HG03432 (cell line): Measurements from ENCODE around the gene NATD1.

Source experiments
- ATAC-seq: cut with Tn5 transposase; IDR thresholded peaks from one replicate; pipeline ENCODE4 v1.9.1; 2021; ENCODE audit warnings: mild to moderate bottlenecking, moderate library complexity; ENCODE audit not compliant: unreplicated experiment

The NATD1 gene

DNA sequence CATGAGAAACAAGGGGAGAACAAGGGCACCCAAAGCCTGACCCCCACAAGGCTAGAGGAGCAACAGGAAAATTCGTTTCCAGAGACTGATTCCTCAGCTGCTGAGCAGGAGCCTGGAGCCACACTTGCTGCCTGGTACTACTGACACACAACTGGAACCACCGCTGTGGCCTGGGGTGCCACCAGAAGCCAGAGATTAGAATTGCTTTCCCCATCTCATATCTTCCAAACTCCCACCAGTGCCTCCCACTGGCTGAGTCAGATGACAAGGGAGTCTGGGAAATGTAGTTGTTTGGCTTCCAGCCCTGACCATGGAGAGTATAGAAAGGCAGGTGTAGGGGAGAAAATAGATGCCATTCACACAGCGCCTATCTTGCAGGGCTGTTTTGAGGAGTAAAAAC is 35.1 kb downstream of the NATD1 start:
- ATAC-seq: no peak

DNA sequence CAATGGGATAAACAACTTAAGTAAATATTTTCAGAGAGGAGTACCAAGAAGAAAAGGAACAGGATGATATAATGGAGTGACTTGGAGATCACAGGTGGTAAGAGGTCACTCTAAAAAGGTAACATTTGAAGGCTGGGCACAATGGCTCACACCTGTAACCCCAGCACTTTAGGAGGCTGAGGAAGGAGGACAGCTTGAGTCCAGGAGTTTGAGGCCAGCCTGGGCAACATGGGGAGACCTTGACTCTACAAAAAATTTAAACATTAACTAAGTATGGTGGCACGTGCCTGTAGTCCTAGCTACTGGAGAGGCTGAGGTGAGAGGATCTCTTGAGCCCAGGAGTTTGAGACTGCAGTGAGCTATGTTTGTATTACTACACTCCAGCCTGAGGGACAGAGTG is 35.9 kb downstream of the NATD1 start:
- ATAC-seq: no peak

DNA sequence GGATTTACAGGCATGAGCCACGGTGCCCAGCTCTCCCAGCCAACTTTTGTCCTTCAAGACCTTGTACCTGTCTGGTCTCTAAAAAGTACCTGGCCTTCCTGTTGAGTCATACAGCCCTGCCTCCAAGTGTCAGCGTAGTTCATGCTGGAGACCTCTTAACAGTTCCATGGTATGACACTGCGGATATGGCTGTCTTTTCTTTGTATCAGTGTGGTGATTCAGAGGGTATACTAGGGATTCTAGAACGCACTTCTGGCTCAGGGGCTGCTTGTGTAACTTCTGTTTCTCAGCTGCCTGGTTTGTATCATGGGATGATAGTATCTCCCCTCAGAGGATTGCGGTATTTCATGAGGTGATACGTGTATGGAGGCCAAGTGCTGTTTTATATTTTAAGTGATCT is 37.3 kb downstream of the NATD1 start:
- ATAC-seq: no peak

DNA sequence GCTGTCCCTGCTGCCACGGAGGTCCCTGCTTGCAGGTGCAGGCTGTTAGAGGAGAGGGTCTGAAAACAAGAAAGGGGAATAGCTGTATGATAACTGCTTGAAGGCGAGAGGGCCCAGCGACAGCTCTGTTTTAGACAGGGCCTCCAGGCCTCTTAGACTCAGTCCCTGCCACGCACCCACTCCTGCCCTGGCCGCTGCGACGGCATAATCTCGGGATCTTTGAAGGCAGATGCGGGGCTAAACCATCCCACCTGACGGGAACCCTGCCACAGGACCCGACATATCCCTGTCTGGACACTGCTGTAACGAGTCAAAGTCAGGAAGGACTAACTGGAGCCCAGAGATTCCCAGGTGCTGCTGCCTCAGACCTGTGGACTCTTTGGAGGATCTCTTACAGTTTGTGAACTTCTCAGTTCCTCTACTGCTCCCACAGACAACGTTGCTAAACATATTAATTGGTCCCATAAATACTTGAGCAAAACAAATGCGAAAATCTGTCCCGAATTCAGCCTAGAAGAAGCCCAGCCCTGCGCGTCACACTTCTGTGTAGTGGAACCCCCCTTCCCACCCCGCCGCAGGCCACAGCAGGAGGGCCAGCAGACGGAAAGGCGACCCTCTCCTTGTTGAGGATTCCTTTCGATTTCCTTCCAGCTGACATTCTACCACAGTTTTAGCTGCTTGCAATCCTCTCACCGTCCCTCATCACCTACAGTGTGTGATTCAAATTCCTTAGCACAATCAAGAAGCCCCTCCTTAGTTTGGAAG is 38.3 kb downstream of the NATD1 start:
- ATAC-seq: peak; percentile 8

DNA sequence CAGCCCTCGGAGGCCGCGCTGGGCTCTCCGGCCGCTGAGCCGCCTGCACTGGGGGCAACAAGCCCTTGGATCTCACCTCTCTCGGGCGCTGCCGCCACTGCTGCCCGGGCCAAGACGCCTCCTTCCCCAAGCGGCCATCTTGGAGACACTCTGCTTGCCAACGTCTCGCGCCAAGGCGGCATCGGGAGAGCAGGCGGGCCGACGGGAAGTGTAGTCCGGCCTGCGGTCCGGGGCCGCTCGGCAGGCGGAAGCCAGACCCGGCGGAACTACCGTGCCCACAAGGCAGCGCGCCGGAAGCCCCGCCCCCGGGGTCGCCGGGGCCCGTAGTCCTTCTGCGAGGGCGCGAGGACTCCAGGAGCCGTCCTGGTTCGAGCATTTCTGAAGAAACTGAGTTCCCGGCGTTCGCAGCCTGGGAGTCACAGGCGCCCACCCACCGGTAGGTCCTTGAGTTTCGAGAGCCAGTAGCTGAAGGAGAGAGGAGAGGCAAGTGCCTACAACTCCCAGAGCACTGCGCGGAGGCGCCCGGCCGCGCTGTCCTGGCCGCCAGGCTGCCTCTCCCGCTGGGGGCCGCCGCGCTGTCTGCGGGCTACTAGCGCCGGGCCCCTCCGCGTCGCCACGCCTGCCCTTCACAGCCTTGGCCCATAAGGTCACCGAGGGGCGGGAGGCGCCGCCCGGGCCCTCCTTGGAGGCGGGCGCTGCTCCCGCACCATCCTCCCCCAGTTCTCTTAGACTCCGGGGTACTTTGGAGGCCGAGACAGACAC is 39.0 kb downstream of the NATD1 start, which contains the start of gene TMEM11:
TSS of gene TMEM11 (minus strand) at position 147 of the 762 bp plus-strand sequence. CDS start at position 138, 9 bp downstream.
- peak; percentile 91 for ATAC-seq

DNA sequence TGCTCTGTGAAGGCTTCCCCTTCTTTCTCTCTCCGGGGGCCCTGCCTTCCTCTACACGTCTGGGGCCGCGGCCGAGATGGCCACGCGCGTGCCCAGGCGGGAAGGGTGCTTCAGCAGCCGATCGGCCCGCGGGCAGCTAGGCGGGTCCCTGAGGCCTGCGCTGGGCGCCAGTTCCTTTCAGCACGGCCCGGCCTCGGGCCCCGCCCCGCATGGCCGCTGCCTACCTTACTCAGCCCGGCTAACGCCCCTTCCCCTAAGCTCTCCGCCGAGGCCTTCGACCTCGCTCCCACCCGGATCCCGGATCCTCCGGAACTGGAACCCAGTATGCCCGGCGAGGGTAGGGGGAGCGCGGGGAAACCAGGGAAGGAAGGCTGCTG is 39.6 kb downstream of the NATD1 start:
- ATAC-seq: peak; percentile 17

DNA sequence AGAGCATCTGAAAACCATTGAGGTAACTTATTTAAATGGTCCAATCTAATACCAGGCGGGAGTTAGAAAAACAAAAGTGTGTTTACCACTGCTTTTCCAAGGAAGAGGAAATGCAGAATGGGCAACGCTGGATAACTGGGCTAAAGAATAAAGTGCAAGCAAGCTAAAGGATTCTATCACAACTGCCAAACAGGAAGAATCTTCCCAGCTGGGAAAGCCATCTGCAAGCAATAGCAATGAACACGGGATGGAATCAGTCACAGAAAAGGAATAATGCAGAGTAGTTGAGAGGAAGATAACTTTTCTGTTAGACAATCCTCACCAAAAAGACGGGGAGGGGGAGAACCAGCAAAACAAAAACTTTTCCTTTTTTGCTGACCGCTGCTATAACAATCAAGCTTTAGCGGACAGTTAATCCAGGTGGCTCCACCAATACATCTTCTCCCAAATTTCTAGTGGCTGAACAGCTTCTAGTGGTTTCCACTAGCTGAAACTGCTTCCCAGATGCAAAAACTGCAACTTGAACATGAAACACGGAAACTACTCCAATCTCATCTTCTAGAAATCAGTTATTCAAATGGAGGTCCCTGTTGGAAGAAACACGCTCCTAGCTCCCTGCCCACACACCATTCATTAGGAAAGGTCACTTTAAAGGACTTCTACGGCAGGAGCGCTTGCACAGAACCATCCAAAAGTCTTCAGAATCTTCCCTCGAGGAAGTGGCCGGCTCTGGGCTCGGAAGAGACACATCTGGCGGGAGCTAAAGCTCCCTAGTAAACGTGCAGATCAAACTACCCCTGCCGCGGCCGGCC is 40.2 kb downstream of the NATD1 start:
- ATAC-seq: no peak

DNA sequence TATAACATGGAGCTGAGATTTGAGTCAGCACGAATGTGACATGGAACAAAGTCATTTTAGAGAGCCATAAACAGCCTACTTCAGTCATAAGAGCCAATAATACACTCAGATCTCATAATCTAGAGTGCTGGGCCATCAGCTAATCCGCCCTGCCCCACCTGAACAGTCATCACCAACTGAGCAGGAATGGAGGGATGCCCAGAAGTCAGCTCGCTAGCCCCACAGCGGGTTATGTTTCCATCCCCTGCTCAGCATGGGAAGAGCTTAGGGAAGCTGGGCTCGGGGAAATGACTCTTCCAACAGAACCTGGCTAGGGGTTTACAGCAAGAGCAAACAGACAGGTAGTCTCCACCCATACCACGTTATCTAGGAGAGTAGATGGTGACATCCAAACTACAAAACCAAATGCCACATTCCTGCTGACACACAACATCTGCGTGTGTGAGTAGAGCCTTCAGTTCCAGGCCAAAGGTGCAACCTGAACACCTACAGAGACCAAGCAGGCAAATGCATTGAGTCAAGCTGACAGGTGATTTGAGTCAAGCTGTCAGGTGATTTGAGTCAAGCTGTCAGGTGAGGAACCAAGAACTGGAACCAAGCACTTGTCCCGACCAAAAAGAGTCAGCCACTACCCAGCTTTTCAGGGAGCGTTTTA is 41.3 kb downstream of the NATD1 start:
- ATAC-seq: no peak

DNA sequence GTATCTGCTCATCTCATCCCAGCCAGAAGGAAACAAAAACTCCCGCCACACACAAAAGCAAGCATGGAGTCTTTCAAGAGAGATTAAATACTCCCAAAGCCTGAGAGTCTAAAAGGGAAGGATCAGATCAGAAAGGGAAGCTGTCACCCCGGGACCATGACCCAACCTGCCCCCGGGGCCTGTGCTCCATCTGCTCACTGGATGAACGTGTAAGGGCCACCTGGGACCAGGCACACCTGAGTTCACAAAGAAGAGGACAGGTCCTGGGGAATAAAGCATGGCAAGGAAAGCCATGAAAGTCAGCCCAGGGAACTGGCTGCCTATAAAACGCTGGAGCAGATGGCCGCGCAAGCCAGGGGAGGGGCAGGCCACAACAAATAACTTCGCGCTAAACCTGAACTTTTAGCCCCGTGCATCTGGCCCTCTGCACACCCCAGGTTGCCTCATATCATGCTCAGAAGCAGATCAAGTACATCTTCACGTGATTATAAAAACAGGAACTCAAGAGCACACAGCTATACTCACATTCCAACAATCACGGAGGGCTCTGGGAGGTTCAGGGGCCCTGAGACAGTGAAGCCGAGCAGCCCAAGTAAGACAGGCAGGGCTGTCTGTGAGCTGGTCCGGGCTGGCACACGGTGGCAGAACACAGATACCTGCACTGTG is 42.7 kb downstream of the NATD1 start:
- ATAC-seq: no peak

DNA sequence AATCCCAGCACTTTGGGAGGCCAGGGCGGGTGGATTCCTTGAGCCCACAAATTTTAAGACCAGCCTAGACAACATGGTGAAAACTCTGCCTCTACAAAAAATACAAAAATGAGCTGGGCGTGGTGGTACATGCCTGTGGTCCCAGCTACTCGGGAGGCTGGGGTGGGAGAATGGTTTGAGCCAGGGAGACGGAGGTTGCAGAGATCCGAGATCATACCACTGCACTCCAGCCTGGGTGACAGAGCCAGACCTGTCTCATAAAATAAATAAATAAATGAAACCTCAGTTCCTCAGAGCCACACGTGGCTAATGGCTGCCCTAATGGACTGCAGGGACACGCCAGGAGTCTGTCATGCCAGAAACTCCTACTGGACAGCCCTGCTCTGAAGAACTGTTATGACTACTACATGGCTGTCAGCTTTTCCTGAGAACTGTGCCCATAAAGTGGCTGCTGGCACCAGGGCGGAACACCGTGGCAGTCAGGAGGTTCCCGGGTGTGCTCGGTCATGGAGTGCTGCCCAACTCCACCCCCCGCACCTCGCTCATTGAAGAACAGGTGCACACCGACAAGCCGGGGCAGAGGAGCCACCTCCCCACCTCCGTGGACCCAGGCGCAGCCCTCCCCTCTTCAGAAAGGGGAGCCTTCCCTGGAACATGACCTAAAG is 43.6 kb downstream of the NATD1 start:
- no peak for ATAC-seq

DNA sequence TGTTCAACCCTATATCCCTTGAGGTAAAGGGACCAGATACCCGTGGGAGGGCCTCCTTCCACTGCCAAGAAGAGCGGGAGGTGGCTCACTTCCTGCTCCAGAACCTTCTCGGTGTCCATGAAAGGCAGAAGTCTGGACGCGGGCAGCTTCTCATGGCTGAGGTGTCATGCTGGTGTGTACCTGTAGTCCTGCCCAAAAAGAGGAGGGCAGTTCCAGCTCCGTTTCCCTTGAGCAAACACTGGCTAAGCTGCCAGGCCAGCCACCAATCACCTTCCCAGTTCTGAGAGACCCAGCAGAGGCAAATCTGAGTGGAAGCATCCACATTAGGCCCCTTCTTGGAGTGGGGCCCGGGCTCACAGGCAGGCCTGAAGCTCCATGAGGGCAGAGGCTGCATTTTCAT is 44.9 kb downstream of the NATD1 start:
- ATAC-seq: no peak

DNA sequence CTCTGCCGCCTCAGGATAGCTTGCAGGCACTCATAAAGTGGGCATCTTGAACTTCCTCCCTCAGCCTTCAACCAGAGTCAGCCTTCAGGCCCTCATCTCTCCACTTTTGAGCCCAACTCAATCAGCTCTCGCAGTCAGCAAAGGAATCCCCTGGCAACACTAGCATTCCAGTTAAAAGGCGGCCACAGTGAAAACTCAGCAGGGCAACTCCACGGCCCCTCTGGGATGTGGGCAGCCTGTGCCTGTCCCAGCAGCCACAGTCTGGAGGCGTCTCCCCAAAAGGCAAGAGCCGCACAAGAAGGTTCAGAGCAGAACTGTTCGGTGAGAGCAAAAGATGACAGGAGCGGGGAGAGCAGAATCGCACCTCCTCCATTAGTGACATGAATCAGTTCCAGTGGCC is 48.3 kb downstream of the NATD1 start:
- no peak for ATAC-seq

DNA sequence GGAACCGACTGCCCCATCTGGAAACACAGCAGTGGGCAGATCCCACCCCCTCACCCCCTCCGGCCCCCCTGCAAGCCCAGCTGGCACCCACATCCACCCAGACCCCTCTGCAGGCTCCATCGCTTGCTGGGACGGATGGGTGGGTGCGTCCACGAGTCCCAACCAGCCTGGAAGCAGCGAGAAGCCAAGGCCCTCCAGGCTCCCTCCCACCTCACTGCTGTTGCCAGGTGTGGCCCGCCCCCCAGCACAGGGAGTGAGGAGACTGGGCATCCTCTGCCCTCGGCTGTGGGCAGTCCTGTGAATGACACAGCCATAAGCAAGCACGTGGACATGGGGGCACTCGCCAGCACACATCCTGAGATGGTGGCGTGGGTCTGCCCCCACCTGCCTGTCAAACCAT is 50.7 kb downstream of the NATD1 start:
- no peak for ATAC-seq

DNA sequence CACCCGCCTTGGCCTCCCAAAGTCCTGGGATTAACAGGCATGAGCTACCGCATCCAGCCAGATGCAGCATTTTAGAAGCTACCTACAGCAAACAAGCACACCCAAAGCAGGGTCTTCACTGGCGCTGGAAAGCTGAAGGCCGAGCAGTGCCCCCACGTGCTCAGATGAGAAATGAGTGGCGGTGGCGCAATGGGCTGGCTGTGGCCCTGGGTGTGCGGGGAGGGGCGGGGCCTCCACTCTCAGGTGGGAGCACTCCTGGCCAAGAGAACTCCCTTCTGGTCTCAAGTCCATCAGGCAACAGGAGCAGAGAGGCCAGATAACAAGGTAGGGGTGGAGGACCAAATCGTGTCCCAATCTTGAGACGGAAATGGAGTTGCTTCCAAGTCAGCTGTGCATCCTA is 51.3 kb downstream of the NATD1 start:
- no peak for ATAC-seq

DNA sequence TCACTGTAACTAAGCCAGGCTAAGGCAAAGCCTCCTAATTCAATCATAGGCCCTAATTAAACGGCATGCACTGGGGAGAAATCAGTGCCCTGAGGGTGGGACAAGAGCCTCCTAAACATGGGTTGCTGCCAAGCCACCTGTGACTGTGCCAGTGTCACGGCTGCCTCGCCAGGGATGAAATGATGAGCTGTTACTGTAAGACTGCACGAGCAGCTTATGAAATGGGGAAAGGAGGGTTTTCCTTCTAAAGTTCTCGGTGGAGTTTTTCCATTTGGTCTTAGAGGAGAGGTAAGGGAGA is 52.0 kb downstream of the NATD1 start:
- ATAC-seq: no peak

DNA sequence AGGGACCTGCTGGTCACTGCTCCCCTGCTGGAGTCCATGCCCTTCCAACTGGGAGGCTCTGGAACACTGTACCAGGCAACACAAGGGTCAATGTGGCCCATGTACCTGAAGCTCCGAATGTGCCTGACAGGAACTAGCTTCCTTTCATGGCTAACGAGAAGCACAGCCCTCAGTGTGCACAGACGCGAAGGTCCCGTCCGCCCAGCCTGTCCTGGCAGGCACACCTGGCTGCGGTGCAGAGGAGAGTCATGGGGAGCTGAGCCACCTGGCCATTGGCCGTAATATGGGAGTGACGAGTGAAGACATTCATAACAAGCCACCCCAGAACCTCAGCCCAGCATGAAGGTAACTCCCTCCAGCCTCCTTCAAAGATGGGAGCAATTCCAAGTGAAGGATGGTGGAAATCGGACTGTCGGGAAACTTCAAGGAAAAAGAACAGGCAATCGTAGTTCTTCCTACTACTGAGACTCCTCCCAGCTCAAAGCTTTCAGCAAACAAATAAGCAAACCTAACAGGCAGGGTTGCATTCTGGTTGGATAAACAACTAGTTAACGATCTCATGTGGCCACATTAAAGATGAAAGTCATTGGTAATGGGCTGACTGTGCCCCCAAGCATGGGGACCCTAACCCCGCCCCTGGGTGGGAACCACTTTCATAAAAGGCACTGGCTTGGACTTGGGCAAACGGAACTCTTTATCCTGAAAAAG is 52.5 kb downstream of the NATD1 start:
- no peak for ATAC-seq

DNA sequence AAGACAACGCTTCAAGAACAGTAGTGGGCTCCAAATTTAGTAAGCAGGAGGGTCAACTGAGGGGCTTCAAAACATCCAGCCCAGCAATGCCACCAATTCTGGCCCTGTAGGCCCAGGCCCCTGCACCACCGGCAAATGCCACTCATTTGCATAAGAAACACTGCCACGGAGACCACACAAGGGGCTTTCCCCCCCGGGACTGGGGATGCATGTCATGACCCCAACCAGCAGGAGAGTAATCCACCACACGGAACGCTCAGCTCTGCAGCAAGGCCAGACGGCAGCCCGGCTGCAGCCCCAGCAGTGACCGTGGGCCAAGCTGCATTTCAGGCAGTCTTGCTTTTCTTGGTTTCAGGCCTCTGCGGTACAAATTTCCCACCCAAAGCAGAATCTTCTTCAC is 53.4 kb downstream of the NATD1 start:
- ATAC-seq: no peak

DNA sequence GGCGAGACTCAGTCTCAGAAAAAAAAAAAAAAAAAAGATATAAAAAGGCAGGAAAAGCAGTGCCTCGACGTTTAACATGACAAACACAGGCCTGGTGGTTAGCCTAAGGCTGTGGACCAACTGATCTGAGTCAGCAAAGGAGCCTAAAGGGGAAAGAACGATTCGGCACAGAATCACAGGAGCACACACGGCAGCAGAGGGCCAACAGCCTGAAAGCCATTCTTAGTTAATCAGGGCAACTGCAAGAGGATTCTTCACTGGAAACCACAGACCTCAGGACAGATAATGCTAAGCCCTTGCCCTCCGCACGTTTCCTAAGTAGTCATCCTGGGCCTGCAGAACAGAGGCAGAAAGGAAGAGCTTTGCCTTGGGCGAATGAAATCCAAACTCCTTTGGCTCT is 53.9 kb downstream of the NATD1 start:
- ATAC-seq: no peak

DNA sequence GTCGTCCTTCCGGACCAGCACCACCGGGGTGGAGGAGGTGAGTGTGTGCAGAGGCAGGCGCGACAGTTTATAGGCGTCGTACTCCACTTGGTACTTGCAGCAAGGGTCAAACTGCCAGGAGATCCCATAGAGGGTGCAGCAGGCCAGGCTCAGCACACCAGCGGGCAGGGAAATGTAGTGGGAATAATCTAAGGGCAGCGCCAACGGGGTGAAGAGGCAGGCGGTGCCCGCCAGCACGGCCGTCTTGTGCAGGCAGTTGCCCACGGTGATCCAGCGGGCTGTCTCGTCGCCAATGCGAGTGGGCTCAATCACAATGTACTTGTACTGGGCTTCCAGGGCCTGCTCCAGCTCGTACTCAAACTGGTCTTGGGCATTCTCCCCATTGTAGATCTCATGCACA is 54.8 kb downstream of the NATD1 start:
- no peak for ATAC-seq

DNA sequence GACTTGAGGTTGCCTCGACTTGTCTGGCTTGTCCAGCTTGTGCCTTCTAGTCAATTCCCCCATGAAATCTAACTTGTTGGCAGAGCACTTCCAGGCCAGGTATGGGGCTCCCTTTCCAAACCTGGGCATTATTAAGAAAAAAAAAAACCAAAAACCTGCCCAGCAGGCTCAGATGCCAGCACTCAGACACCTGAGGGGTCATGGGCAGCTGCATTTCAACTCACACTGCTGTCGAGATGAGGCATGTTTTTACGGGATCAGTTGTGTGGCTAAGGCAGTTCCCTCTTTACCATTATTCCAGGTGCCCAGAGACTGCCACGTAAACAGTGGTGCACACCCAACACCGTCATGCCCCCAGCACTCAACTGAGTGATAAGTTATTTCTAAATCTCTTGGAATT is 57.1 kb downstream of the NATD1 start:
- no peak for ATAC-seq
